MV-4-11 (cell line): ENCODE data around the gene ERO1A.

Source experiments
- DNase-seq: peaks from one replicate; lab custom pipeline; 2025; lab: John Stamatoyannopoulos, UW

Gene ERO1A

GRCh38 chr14:52599974-52600373 is 95.4 kb downstream of the ERO1A start:
- DNase-seq: no peak

DNA sequence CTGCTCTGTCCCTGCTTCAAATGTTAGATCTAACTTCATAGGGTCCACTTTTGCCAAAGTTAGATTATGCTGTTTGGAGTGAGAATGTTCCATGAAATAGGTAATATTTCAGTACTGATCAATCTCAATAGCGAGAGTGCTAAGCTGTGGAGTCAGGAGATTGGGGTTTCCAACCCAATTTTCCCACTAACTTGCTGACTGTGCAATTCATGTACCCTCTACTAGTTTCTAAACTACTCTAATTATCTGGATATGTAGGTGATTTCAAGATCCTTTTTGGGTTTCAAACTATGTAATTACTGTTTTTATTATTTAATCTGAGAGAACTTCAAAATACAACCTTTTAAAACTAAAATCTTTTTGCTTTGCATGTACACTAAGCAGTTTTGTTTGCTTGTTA is 96.8 kb downstream of the ERO1A start:
- DNase-seq: no peak

GRCh38 chr14:52596861-52597260 is 98.5 kb downstream of the ERO1A start:
- DNase-seq: no peak

GRCh38 chr14:52596320-52596719 is 99.0 kb downstream of the ERO1A start:
- DNase-seq: no peak

- no peak for DNase-seq
Observed at GRCh38 chr14:52590318-52590717, 105.0 kb downstream of the ERO1A start.
